GM23338 (cell line): ENCODE results near the gene NTM.

Source experiments
- CREB1 ChIP-seq: fragments of 250-450 bp; sonication (Bioruptor Pico); IDR thresholded peaks from 2 replicates; pipeline ENCODE4 v1.5.0; 2020; ENCODE audit warnings: low read depth, mild to moderate bottlenecking, moderate library complexity
- EZH2 ChIP-seq: fragments of 200-600 bp; sonication (generic); IDR thresholded peaks from one replicate; pipeline ENCODE4 v1.8.0; 2017; ENCODE audit warnings: antibody characterized with exemption, mild to moderate bottlenecking, low read depth; ENCODE audit not compliant: unreplicated experiment
- EZH2phosphoT487 ChIP-seq: fragments of 200-600 bp; sonication (generic); IDR thresholded peaks from one replicate; pipeline ENCODE4 v1.8.1; 2018; ENCODE audit warnings: antibody characterized with exemption; ENCODE audit not compliant: unreplicated experiment
- JUNB ChIP-seq: IDR thresholded peaks from one replicate; pipeline ENCODE4 v1.6.1; 2016; ENCODE audit warnings: antibody characterized with exemption; ENCODE audit not compliant: unreplicated experiment
- NANOG ChIP-seq: IDR thresholded peaks from 2 replicates; pipeline ENCODE4 v1.6.1; 2016; ENCODE audit warnings: antibody characterized with exemption, borderline replicate concordance
- POLR2AphosphoS5 ChIP-seq: IDR thresholded peaks from 2 replicates; pipeline ENCODE4 v1.6.1; 2016; ENCODE audit warnings: antibody characterized with exemption, low read depth
- REST ChIP-seq: IDR thresholded peaks from one replicate; pipeline ENCODE4 v1.6.1; 2018; ENCODE audit warnings: antibody characterized with exemption; ENCODE audit not compliant: unreplicated experiment
- ZNF114 ChIP-seq: fragments of 250-450 bp; sonication (Bioruptor Pico); IDR thresholded peaks from 2 replicates; pipeline ENCODE4 v1.5.0; 2020; ENCODE audit warnings: mild to moderate bottlenecking, moderate library complexity
- TF ChIP-seq, protein P1 (sequence below), 2 experiments: fragments of 200-600 bp in 1 of 2; sonication (generic) in 1 of 2; conservative IDR thresholded peaks; 2 replicates each; pipeline versions ENCODE4 v1.5.1 to v1.6.1; 2016 to 2017; ENCODE audit warnings: antibody characterized with exemption in 2 of 2, low read depth in 2 of 2, mild to moderate bottlenecking in 2 of 2, moderate library complexity in 1 of 2
- TF ChIP-seq, protein P2 (sequence below): IDR thresholded peaks from 2 replicates; pipeline ENCODE4 v1.6.1; 2016; ENCODE audit warnings: antibody characterized with exemption
- TF ChIP-seq, protein P3 (sequence below): fragments of 250-450 bp; sonication (Bioruptor Pico); IDR thresholded peaks from 2 replicates; pipeline ENCODE4 v1.5.0; 2020; ENCODE audit warnings: mild to moderate bottlenecking, moderate library complexity

DNA sequence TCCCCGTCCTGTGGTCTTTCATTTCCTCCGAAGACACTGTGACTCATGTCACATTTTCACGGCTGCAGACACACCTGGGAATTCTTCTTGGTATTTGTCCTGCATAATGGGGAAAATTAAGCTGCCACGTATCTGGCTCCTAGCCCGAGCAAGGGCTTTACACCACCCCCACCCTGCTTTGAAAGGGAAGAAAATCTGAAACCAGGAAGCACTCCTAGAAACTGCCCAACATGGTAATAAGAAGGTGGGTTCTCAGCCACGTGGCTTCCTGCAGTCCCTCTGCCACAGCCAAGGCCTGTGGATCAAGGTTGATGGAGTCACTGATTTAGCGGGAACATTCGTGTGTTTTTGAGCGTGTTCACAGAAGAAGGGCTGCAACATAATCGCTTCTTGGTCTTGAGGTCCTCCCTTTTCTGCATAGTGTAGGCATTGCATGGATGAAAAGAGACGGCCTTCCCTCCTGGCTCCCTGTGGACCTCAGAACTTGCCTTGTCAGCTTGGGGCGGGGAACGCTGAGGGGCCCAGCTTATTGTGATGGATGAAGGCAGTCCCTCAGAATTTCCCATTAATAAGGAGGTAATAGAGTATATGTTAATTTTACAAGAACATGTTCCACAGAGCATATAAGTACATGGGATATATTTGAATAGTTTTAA is 292.0 kb downstream of the NTM start:
- TF ChIP-seq, protein P1, sequence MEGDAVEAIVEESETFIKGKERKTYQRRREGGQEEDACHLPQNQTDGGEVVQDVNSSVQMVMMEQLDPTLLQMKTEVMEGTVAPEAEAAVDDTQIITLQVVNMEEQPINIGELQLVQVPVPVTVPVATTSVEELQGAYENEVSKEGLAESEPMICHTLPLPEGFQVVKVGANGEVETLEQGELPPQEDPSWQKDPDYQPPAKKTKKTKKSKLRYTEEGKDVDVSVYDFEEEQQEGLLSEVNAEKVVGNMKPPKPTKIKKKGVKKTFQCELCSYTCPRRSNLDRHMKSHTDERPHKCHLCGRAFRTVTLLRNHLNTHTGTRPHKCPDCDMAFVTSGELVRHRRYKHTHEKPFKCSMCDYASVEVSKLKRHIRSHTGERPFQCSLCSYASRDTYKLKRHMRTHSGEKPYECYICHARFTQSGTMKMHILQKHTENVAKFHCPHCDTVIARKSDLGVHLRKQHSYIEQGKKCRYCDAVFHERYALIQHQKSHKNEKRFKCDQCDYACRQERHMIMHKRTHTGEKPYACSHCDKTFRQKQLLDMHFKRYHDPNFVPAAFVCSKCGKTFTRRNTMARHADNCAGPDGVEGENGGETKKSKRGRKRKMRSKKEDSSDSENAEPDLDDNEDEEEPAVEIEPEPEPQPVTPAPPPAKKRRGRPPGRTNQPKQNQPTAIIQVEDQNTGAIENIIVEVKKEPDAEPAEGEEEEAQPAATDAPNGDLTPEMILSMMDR (conservative IDR thresholded peaks at IDR 0.05; ENCODE audit: low read depth in 2 of 2), result no peak
- TF ChIP-seq REST (no peak), POLR2AphosphoS5 (no peak), EZH2 (no peak), EZH2phosphoT487 (no peak), NANOG (no peak), JUNB (no peak), CREB1 (CRISPR knock-in tag) (no peak), ZNF114 (CRISPR knock-in tag) (no peak)
- TF ChIP-seq, protein P2, sequence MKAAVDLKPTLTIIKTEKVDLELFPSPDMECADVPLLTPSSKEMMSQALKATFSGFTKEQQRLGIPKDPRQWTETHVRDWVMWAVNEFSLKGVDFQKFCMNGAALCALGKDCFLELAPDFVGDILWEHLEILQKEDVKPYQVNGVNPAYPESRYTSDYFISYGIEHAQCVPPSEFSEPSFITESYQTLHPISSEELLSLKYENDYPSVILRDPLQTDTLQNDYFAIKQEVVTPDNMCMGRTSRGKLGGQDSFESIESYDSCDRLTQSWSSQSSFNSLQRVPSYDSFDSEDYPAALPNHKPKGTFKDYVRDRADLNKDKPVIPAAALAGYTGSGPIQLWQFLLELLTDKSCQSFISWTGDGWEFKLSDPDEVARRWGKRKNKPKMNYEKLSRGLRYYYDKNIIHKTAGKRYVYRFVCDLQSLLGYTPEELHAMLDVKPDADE, result no peak
- TF ChIP-seq, protein P3, sequence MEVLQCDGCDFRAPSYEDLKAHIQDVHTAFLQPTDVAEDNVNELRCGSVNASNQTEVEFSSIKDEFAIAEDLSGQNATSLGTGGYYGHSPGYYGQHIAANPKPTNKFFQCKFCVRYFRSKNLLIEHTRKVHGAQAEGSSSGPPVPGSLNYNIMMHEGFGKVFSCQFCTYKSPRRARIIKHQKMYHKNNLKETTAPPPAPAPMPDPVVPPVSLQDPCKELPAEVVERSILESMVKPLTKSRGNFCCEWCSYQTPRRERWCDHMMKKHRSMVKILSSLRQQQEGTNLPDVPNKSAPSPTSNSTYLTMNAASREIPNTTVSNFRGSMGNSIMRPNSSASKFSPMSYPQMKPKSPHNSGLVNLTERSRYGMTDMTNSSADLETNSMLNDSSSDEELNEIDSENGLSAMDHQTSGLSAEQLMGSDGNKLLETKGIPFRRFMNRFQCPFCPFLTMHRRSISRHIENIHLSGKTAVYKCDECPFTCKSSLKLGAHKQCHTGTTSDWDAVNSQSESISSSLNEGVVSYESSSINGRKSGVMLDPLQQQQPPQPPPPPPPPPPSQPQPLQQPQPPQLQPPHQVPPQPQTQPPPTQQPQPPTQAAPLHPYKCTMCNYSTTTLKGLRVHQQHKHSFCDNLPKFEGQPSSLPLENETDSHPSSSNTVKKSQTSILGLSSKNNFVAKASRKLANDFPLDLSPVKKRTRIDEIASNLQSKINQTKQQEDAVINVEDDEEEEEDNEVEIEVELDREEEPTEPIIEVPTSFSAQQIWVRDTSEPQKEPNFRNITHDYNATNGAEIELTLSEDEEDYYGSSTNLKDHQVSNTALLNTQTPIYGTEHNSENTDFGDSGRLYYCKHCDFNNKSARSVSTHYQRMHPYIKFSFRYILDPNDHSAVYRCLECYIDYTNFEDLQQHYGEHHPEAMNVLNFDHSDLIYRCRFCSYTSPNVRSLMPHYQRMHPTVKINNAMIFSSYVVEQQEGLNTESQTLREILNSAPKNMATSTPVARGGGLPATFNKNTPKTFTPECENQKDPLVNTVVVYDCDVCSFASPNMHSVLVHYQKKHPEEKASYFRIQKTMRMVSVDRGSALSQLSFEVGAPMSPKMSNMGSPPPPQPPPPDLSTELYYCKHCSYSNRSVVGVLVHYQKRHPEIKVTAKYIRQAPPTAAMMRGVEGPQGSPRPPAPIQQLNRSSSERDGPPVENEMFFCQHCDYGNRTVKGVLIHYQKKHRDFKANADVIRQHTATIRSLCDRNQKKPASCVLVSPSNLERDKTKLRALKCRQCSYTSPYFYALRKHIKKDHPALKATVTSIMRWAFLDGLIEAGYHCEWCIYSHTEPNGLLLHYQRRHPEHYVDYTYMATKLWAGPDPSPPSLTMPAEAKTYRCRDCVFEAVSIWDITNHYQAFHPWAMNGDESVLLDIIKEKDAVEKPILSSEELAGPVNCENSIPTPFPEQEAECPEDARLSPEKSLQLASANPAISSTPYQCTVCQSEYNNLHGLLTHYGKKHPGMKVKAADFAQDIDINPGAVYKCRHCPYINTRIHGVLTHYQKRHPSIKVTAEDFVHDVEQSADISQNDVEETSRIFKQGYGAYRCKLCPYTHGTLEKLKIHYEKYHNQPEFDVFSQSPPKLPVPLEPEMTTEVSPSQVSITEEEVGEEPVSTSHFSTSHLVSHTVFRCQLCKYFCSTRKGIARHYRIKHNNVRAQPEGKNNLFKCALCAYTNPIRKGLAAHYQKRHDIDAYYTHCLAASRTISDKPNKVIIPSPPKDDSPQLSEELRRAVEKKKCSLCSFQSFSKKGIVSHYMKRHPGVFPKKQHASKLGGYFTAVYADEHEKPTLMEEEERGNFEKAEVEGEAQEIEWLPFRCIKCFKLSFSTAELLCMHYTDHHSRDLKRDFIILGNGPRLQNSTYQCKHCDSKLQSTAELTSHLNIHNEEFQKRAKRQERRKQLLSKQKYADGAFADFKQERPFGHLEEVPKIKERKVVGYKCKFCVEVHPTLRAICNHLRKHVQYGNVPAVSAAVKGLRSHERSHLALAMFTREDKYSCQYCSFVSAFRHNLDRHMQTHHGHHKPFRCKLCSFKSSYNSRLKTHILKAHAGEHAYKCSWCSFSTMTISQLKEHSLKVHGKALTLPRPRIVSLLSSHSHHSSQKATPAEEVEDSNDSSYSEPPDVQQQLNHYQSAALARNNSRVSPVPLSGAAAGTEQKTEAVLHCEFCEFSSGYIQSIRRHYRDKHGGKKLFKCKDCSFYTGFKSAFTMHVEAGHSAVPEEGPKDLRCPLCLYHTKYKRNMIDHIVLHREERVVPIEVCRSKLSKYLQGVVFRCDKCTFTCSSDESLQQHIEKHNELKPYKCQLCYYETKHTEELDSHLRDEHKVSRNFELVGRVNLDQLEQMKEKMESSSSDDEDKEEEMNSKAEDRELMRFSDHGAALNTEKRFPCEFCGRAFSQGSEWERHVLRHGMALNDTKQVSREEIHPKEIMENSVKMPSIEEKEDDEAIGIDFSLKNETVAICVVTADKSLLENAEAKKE (CRISPR knock-in tag), result no peak
